Measurements from ENCODE around the gene ADGRG3.

The ADGRG3 gene

GRCh38 chr16:57699481-57699880 lies 31.4 kb downstream of the ADGRG3 start:
- no peak for DNase-seq (ENCODE audit: low read depth, low spot score)
- POLR2A ChIA-PET: no interaction called here
- H3K4me3 ChIP-seq (ENCODE audit: low read depth, low read length): no peak overlapping the region
- CTCF ChIA-PET: interaction anchor here (1.2 kb wide), 1 partner anchor 52 kb away, joined by 6 read pairs; no protein-coding TSS in a partner anchor
- no peak for TF ChIP-seq CTCF (IDR thresholded peaks at IDR 0.05; ENCODE audit: insufficient read depth, low read length, missing control alignments)

DNA sequence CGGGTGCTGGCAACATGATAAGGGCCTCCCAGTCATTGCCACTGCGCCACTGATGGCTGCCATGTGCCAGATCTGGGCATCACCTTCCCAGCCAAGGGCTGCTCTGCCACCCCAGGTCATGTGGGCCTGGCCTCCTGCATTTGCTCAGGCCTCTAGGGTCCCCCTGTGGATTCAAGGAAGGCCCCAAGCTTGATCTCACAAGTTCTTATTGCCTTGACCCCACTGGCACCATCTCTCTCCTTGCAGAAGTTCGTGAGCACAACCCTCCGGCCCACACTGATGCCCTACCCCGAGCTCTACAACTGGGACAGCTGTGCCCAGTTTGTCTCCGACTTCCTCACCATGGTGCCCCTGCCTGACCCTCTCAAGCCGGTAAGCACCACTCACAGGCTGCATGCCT lies 31.8 kb downstream of the ADGRG3 start:
- no peak for DNase-seq (ENCODE audit: low read depth, low spot score)

GRCh38 chr16:57700781-57701551 lies 32.9 kb downstream of the ADGRG3 start:
- no peak for DNase-seq (ENCODE audit: low read depth, low spot score)
- ChIA-PET CTCF (no interaction called here), POLR2A (no interaction called here)
- TF ChIP-seq CTCF (IDR thresholded peaks at IDR 0.05; ENCODE audit: insufficient read depth, low read length, missing control alignments): no peak
- H3K4me3 ChIP-seq (ENCODE audit: low read depth, low read length): no peak overlapping the region

More for the DNA sequence above, 31.8 kb downstream of the ADGRG3 start:
- no peak for TF ChIP-seq CTCF (IDR thresholded peaks at IDR 0.05; ENCODE audit: insufficient read depth, low read length, missing control alignments)
- ChIA-PET CTCF (no interaction called here), POLR2A (no interaction called here)
- H3K4me3 ChIP-seq (ENCODE audit: low read depth, low read length): no peak overlapping the region

DNA sequence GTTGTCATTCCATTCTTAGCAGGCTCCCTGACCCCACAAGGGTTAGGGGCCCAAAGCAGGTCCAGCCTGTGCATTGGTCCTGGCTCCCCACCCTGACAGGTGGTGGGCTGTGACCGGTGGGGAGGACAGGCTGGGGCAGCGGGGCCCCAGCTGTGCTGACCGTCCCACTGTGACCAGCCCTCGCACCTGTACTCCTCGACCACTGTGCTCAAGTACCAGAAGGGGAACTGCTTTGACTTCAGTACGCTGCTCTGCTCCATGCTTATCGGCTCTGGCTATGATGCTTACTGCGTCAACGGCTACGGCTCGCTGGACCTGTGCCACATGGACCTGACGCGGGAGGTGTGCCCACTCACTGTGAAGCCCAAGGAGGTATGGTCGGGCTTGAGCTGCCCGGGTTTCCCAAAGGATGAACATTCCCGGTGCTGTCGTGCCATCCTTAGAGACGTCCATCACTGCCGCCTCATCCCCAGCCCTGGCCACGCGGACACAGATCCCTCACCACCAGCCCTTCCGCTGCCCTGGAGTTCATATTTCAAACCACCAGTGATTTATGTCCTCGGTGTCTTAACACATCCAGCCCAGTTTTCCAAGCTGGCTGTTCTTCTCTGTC lies 33.8 kb downstream of the ADGRG3 start:
- no peak for DNase-seq (ENCODE audit: low read depth, low spot score)
- no peak for TF ChIP-seq CTCF (IDR thresholded peaks at IDR 0.05; ENCODE audit: insufficient read depth, low read length, missing control alignments)
- POLR2A ChIA-PET: no interaction called here
- no peak overlapping the region for H3K4me3 ChIP-seq (ENCODE audit: low read depth, low read length)
- CTCF ChIA-PET: interaction anchor here (0.7 kb wide), 1 partner anchor 108 kb away, joined by 3 read pairs; no protein-coding TSS in a partner anchor

DNA sequence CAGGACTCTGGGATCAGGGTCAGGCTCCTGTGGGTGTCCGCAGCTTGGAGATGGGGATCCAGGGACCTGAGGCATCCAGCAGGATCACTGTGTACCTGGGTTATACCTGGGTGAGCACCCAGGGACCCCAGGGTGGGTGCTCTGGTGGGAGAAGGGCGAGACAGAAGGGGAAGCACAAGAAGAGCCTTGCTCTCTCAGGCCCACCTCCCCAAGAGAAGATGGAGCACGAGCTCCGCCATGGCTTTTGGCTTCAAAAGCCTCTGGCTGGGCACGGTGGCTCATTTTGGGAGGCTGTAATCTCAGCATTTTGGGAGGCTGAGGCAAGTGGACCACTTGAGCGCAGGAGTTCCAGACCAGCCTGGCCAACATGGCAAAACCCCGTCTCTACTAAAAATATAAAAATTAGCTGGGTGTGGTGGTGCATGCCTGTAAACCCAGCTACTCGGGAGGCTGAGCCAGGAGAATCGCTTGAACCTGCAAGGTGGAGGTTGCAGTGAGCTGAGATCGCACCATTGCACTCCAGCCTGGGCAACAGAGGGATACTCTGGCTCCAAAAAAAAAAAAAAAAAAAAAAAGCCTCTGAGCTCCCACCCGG lies 35.4 kb downstream of the ADGRG3 start:
- no peak for TF ChIP-seq CTCF (IDR thresholded peaks at IDR 0.05; ENCODE audit: insufficient read depth, low read length, missing control alignments)
- CTCF ChIA-PET: interaction anchor here (1.0 kb wide), 1 partner anchor 55 kb away, joined by 3 read pairs; no protein-coding TSS in a partner anchor
- no peak overlapping the region for H3K4me3 ChIP-seq (ENCODE audit: low read depth, low read length)
- DNase-seq (ENCODE audit: low read depth, low spot score): no peak
- POLR2A ChIA-PET: interaction anchor here (0.6 kb wide), 1 partner anchor 65 kb away, joined by 3 read pairs; no protein-coding TSS in a partner anchor
